Activated CD8-positive, alpha-beta memory T cell treated with anti-CD3 and anti-CD28 coated beads, Interleukin-2, amount 50 U/mL, for 48 hours (primary cell): Measurements from ENCODE around the gene MYH7B.

Experiments
- DNase-seq: peaks from one replicate; pipeline ENCODE4 v3.0.0-alpha.2; 2020

MYH7B gene

GRCh38 chr20:34994509-34995131, 39.0 kb downstream of the MYH7B start:
- DNase-seq = no peak

- no peak for DNase-seq
These were observed 39.5 kb downstream of the MYH7B start for GRCh38 chr20:34995192-34995591.

GRCh38 chr20:34995696-34996095, 40.0 kb downstream of the MYH7B start:
- DNase-seq = no peak

- DNase-seq = no peak
These were observed 40.8 kb downstream of the MYH7B start for GRCh38 chr20:34996243-34997028.

DNA sequence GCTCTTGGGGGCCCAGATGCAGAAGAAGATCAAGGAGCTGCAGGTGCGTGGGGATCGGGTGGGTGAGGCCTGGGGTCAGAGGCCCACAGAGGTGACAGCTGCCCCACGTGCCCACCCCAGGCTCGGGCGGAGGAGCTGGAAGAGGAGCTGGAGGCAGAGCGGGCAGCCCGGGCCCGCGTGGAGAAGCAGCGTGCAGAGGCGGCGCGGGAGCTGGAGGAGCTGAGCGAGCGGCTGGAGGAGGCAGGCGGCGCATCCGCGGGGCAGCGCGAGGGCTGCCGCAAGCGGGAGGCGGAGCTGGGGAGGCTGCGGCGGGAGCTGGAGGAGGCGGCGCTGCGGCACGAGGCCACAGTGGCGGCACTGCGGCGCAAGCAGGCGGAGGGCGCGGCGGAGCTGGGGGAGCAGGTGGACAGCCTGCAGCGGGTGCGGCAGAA, 41.5 kb downstream of the MYH7B start:
- DNase-seq = no peak

DNA sequence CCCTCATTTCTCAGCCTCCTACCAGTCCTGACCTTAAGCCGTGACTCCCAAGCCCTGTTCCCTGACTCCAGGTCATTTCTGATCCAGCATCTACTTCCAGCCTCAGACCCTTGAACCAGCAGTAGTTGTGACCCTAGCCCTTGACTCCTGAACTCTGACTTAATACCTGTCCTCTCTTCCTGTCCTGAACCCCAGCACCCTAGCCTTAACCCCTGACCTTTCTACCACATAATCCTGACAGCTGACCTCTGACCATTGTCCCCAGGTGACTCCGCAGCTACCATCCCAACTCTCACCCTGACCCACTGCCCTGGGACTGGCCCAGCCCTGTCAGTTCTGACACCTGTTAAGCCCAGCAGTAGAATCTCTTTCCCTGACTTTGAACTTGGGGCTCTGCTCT, 42.1 kb downstream of the MYH7B start:
- DNase-seq = no peak

DNA sequence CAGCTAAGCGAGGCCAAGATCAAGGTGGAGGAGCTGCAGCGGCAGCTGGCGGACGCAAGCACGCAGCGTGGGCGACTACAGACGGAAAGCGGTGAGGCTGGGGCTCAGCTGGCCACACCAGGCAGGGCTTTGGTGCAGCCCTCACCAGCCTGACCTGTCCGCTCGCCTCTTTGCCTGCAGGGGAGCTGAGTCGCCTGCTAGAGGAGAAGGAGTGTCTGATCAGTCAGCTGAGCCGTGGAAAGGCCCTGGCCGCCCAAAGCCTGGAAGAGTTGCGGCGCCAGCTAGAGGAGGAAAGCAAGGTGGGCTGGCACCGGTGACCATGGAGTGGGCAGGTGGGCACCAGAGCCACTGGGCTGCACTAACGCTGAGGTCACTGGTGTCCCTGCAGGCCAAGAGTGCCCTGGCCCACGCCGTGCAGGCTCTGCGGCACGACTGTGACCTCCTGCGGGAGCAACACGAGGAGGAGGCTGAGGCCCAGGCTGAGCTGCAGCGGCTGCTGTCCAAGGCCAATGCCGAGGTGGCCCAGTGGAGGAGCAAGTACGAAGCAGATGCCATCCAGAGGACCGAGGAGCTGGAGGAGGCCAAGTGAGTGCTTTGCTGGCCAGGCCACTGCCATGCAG, 42.8 kb downstream of the MYH7B start:
- DNase-seq = no peak

- DNase-seq = no peak
These were observed 43.4 kb downstream of the MYH7B start for GRCh38 chr20:34999021-34999451.

- no peak for DNase-seq
These were observed 44.1 kb downstream of the MYH7B start for GRCh38 chr20:34999782-35000181.

- DNase-seq = no peak
These were observed 44.7 kb downstream of the MYH7B start for GRCh38 chr20:35000311-35000921.

DNA sequence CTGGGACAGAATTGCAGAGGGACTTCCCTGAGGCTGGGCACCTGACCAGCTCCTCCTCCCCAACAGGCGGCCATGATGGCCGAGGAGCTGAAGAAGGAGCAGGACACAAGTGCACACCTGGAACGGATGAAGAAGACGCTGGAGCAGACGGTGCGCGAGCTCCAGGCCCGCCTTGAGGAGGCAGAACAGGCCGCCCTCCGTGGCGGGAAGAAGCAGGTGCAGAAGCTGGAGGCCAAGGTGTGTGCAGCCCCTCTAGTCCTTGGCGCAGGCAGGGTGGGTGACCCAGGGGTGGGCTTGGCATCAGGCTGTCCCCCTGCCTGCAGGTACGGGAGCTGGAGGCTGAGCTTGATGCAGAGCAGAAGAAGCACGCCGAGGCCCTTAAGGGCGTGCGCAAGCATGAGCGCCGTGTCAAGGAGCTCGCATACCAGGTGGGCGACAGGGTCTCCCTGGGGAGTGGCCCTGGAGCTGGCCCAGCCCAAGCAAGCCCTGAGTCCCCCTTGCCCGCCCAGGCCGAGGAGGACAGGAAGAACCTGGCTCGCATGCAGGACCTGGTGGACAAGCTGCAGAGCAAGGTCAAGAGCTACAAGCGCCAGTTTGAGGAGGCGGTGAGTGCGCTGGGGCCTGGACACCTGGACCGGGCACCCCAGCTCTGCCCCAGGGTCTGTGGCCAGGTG, 45.4 kb downstream of the MYH7B start:
- no peak for DNase-seq

DNA sequence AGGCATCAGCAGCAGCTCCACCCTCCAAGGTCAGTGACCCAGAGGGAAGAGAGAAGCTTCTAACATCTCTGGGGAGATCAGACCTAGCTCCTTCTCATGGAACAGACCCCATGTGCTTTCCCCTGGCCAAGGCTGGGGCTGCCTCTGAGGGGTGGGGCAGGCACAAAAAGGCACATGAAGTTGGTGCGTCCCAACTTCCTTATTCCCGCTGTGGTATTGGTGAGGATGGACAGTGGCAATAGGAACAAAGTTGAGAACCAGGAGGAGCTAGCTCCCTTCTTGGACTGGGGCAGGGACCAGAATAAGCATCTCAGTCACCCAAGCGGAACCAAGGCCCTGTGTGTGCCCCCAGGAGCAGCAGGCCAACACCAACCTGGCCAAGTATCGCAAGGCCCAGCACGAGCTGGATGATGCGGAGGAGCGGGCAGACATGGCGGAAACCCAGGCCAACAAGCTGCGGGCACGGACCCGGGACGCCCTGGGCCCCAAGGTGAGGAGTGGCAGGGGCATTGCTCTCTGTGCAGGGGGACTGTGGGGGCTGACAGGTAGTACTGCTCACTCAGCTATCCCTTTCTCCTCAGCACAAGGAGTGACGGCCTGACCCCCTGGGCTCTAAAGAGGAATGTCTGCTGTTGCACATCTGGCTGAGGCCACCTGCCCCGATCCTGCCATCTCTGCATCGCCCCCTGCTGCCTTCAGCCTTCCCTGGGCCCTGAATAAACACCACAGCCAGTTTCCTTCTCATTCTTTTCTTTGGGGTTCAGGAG, 46.1 kb downstream of the MYH7B start:
- DNase-seq = no peak

DNA sequence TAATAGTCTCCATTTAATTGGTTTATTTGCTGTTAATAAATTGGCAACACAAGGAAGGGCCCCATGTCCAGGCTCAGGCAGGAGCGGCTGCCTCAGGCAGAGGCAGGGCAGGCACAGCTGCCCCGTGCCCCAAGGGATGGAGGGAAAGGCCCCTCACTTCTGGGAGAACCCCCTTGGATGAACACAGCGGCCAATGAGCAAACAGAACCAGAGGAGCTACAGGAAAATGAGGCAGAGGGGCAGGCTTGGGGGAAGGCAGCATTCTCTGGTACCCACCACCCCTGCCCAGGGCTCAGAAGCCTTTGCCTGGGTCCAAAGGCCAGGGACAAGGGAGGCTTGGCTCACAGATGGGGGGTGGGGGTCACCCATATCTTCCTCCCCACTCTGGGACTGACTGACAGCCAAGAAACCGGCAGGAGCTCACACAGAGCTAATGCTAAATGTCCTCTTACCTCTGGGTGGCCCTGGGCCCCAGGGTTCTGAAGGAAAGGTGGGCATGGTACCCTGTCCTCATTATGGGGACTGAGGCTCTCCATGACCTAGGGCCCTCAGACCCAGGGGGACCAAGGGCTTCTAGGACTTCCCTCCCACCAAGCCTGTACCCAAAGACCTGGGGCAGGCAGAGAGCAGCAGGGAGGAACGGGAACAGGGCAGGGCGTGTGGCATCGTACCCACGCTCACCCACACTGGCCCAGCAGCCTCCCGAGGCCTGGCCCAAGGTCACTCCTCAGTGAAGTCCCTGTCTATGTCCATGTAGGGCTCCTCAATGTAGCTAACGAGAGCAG, 47.0 kb downstream of the MYH7B start:
- no peak for DNase-seq

DNA sequence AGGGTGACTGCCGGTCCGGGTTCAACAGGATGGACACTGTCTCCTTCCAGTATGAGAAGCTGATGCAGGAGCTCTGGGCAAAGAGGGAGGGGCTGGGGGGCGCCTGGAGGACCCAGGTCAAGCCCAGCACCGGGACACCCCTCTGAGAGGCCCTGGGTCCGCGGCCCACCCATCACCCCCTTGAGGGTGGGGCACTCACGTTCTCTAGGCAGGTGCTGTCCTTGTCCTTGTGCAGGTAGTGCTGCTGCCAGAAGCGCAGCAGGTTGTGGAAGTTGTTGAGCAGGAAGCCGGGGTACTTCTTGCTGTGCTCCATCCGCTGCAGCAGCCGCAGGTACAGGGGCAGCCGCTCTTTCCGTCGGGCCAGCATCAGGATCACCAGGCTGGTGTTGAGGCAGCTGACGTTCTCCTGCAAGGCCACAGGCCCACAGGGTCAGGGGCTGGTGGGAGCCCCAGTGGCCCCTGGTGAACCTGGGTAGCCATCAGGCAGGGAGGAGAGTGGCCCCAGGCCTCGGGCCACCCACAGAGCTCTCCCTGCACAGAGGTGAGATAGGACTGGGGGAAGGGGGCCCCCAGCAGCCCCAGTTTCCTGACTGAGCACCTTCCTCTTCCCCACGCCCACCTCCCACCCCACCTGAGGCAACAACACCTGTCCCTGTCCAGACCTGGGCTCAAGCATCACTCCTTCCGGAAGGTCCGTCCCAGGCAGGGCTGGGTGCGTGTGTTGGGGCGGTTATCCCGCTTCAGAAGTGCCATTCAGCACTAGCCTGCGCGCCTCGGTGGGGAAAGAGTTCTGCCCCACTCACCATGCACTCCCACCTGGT, 47.8 kb downstream of the MYH7B start:
- DNase-seq = no peak

GRCh38 chr20:35004051-35004725, 48.5 kb downstream of the MYH7B start:
- no peak for DNase-seq

GRCh38 chr20:35004749-35005462, 49.2 kb downstream of the MYH7B start:
- DNase-seq = no peak
